ENCODE results near the gene AARS1.
"Not testable (repeated sequence)": the region's sequence is repeated elsewhere in the genome, so short reads cannot be mapped to it uniquely, and the experiment has no call there.

Gene AARS1

GRCh38 chr16:70289229-70290094 lies at the start of gene AARS1:
TSS of gene AARS1 (minus strand) at chr16:70289506. CDS start at chr16:70282763, 6,743 bp downstream.
- DNase-seq, result peak; percentile 99

- DNase-seq, result no peak
These were observed 48.5 kb upstream of the AARS1 start for GRCh38 chr16:70337814-70338213.

GRCh38 chr16:70332728-70333127 lies 43.4 kb upstream of the AARS1 start:
- DNase-seq, result not testable (repeated sequence)

- no peak for DNase-seq
These were observed 42.5 kb upstream of the AARS1 start for GRCh38 chr16:70331588-70332358.

GRCh38 chr16:70331091-70331490 lies 41.8 kb upstream of the AARS1 start:
- DNase-seq, result no peak

GRCh38 chr16:70324998-70325747 lies 35.9 kb upstream of the AARS1 start:
- no peak for DNase-seq

- no peak for DNase-seq
These were observed 30.8 kb upstream of the AARS1 start for GRCh38 chr16:70320121-70320520.

GRCh38 chr16:70307726-70308125 lies 18.4 kb upstream of the AARS1 start:
- not testable (repeated sequence) for DNase-seq

GRCh38 chr16:70306880-70307279 lies 17.6 kb upstream of the AARS1 start:
- no peak for DNase-seq

- no peak for DNase-seq
These were observed 15.7 kb upstream of the AARS1 start for GRCh38 chr16:70304892-70305448.

GRCh38 chr16:70302745-70303144 lies 13.4 kb upstream of the AARS1 start:
- DNase-seq, result no peak

GRCh38 chr16:70301121-70301520 lies 11.8 kb upstream of the AARS1 start:
- DNase-seq, result no peak

GRCh38 chr16:70298988-70299938 lies 10.0 kb upstream of the AARS1 start, which contains the start of gene DDX19B:
TSS of gene DDX19B (plus strand) at chr16:70299186. CDS start at chr16:70299298, 112 bp downstream.
- peak; percentile 71 for DNase-seq

- DNase-seq, result no peak
These were observed 6.3 kb upstream of the AARS1 start for GRCh38 chr16:70295634-70296033.

GRCh38 chr16:70294385-70295025 lies 5.2 kb upstream of the AARS1 start:
- DNase-seq, result no peak

GRCh38 chr16:70292148-70292547 lies 2.8 kb upstream of the AARS1 start:
- DNase-seq, result not testable (repeated sequence)

GRCh38 chr16:70290949-70291519 lies 1.7 kb upstream of the AARS1 start:
- DNase-seq, result no peak

- DNase-seq, result not testable (repeated sequence)
These were observed 1.9 kb downstream of the AARS1 start for GRCh38 chr16:70287304-70287971.

GRCh38 chr16:70276392-70276791 lies 12.9 kb downstream of the AARS1 start:
- DNase-seq, result no peak

GRCh38 chr16:70271696-70272095 lies 17.6 kb downstream of the AARS1 start:
- DNase-seq, result no peak

Measured in NCI-H1092 treated with DMSO at 0.1 percent for 48 hours (cell line).